ENCODE results near the gene TMED10.
A peak's percentile ranks its signal among the peaks of the same experiment; 100 is the strongest.
"Not testable (repeated sequence)": the region's sequence is repeated elsewhere in the genome, so short reads cannot be mapped to it uniquely, and the experiment has no call there.

Gene TMED10

DNA sequence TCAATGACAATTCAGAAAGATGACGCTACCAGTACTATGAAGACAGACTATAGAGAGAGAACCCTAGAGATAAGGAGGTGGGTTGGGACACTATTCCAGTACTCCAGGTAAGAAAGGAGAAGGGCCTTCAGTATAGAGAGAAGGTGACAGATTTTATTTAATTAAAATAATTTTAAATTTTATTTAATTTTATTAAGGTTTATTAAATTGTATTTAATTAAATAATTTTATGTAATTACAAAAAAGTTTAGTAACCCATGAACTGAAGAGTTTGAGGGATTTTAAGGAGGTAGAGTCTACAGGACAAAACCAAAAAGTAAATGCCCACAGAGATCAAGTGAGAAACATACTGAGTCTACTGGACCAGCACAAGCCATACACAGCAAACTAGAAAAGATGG, 20.3 kb downstream of the TMED10 start:
- no peak for DNase-seq

GRCh38 chr14:75155169-75155568, 21.2 kb downstream of the TMED10 start:
- DNase-seq: no peak

DNA sequence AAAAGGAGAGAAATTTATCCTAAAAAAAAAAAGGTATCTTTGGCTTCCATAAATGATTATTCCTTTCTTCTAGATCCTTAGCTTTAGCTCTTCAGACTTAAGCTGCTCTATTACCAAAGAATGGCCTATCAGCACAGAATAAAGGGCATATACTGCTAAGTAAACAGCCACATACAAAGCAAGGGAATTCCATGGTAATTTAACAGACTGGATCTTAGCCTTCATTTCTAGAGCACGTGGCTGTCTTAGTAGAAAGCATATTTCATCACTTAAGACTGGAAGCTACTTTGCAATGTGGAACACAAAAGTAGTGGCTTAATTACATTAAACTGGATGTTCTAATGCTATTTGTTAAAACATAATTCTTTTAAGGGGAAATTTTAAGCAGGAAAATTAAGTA, 23.1 kb downstream of the TMED10 start:
- DNase-seq: no peak

GRCh38 chr14:75151851-75152250, 24.6 kb downstream of the TMED10 start:
- no peak for DNase-seq

DNA sequence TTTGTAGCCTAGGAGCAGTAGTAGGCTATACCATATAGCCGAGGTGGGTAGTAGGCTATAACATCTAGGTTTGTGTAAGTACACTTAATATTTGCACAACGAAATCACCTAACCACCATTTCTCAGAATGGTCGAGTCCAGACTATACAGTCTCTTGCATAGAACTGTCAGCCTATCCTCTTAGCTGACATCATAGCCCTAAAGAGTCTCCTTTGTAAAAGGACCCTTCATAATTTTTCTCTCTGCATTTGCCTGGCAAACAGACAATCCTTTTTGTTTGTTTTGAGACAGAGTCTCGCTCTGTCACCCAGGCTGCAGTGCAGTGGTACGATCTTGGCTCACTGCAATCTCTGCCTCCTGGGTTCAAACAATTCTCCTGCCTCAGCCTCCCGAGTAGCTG, 25.8 kb downstream of the TMED10 start:
- not testable (repeated sequence) for DNase-seq

DNA sequence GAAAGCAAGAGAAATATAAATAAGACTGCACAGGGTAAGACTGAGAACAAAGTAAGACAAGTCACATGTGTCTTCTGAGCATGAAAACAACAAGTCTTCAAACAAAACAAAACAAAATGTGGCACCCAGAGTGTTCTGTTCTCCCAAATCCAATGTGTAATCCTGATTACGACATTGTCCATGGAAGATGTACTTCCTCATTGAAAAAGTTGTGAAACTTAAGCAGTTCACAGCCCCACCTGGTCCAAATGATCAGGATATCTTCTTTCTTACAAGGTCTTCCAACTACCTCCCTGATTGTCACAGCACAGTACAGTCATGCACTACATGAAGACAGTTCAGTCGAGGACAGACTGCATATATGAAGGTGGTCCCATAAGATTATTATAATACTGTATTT, 26.3 kb downstream of the TMED10 start:
- no peak for DNase-seq

GRCh38 chr14:75147423-75148071, 28.9 kb downstream of the TMED10 start:
- DNase-seq: no peak

GRCh38 chr14:75144944-75145343, 31.5 kb downstream of the TMED10 start:
- no peak for DNase-seq

DNA sequence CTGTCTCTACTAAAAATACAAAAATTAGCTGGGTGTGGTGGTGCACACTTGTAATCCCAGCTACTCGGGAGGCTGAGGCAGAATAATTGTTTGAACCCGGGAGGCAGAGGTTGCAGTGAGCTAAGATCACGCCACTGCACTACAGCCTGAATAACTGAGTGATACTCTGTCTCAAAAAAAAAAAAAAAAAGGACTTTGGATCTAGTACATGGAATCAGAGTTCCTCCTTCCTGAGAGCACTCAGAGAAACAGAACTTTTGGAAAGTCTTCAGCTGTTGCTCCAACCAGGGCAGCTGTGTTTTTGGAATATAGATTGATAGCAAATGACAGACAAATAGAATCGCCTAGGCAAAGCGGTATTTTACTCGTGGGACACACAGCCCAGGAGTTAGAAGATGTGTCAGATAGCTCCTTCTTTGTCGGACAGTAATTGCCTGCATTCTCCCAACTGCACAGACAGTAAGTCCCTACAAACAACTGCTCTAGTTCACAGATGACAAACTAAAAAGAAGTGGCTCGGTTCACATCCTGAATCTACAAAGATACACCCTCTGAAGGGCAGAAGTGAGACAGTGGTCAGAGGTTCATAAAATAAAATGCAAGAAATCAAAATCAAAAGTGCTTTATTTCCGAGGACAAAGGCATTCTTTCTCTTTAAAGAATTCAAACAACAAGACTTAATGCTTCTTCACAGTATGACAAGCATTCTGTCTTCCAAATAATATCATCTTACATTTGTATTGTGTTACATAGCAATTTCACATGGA, 32.5 kb downstream of the TMED10 start:
- no peak for DNase-seq

DNA sequence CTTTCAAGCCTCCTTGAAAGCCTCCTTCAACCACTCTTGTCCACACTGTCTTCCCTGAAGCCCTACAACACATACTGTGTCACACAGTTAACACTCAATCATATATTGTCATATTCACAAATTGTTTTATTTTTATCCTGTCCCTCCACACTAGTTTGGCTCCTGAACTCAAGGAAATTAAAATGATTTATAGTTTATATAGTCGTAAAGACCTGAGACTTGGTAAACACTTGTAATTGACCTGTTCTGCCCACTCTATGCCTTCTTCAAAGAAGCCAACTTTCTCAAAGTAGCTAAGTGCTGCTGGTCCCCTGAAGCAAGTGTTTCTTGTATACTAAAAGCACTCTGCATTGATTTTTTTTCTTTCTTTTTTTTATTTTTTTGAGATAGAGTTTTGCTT, 33.9 kb downstream of the TMED10 start:
- no peak for DNase-seq

GRCh38 chr14:75141967-75142366, 34.4 kb downstream of the TMED10 start:
- no peak for DNase-seq

DNA sequence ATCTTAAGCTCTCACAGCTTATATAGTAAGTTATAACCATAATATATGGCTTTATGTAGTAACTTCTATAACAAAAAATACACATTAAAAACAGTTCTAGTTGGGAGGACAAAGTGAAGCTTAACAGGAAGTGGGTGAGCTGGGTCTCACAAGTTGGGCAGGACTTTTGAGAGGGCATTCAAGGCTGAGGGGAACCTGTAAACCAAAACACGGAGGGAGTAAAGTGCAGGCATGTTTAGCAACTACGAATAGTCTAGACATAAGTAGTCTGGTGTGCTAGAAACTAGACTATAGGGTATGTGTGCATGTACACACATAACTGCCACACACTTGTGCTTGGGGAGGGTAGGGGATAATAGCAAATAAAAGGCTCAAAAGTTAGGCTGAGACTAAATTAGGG, 35.4 kb downstream of the TMED10 start:
- DNase-seq: no peak

DNA sequence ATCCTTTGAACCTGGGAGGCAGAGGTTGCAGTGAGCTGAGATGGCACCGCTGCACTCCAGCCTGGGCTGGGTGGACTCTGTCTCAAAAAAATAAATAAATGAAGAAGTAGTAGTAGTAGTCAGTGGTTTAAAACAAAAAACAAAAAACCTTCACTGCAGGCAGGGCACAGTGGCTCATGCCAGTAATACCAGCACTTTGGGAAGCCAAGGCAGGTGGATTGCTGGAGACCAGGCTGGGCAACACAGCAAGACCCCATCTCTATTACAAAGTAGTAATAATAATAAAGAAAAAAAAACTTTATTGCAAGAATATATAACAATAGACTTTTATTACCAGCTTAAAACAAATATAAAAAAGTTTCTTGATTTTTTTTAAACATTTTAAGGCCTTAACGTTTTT, 35.8 kb downstream of the TMED10 start:
- no peak for DNase-seq

DNA sequence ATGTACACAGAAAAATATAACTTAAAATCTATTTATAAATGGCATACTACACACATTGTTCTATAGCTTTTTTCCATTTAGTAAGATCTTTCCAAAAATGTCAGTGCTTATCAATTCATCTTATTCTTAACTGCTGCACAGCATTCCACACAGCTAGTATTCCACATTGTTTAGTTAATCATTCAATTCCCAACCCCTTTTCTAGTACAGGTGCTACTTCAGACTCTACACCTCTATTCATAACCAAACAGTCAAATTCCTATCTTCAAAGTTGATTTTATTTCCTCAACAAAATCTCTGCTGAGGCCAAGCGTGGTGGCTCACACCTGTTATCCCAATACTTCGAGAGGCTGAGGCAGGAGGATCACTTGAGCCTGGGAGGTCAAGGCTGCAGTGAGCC, 37.2 kb downstream of the TMED10 start:
- DNase-seq: no peak

- DNase-seq: no peak
Observed at GRCh38 chr14:75138492-75138891, 37.9 kb downstream of the TMED10 start.

- no peak for DNase-seq
Observed at GRCh38 chr14:75134644-75135043, 41.8 kb downstream of the TMED10 start.

DNA sequence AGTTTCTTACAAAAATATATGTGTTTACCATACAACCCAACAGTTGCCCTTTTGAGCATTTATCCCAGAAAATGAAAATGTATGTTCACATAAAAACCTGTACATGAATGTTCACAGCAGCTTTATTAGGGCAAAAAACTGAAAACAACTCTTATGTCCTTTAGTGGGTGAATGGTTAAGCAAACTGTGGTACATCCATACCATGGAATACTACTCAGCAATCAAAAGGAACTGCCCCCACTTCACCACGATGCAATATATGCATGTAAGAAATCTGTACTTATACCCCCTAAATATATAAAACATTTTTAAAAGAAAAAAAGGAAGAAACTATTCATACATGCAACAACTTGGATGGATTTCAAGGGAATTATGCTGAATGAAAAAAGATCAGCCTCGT, 42.8 kb downstream of the TMED10 start:
- no peak for DNase-seq

GRCh38 chr14:75132382-75133086, 43.9 kb downstream of the TMED10 start:
- DNase-seq: peak; percentile 60

DNA sequence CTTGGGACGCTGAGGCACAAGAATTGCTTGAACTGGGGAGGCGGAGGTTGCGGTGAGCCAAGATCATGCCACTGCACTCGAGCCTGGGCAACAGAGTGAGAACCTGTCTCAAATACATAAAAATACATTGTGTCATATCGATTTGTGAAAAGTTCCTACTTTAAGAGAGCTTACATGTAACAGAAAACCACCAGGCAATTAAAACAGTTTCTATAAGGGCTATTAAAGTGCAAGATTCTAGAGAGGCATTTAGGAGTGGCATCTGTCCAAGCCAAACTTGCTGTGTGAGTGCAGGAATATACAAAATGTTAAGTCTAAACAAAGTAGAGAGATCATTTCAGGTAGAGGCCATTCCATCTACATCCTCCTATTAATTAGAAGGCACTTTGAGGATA, 47.8 kb downstream of the TMED10 start:
- no peak for DNase-seq

- DNase-seq: no peak
Observed at GRCh38 chr14:75127903-75128595, 48.4 kb downstream of the TMED10 start.

- not testable (repeated sequence) for DNase-seq
Observed at GRCh38 chr14:75127474-75127820, 49.0 kb downstream of the TMED10 start.

DNA sequence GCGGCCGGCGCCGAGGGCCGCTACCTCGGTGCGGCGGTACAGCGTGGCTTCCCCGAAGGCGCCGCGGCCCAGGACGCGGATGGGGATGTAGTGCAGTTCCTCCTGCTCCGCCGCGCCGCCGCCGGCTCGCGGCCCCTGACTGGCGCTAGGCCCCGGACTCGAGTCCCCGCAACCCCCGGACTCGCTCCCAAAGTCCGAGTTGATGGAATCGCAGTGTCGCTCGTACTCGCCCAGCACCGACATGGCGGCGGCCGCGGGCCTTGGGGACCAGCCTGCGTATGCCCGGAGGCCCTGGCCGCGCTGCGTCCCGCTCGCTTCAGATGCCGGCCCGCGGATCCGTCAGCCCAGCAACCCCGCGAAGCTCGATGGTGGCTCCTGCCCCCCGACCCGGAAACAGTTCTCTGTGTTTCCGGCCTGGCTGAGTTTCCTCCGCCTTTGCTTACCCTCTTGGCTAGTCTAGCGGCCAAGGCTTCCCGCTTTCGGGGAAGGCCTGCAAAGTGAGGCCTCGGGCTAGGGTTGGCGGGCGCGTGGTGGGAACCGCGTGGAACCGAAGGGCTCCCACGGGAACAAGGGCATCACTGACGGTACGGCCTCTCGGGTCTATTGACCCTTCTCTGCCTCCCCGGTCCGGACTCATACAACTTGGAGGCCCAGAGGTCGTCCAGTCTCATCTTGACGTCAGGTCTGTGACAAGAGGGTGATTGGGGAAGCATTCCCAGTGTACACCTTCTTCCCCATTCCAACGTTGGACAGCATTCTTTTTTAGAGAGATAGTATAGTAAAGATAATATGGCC, 49.5 kb downstream of the TMED10 start, which contains the start of gene NEK9:
NEK9 (minus strand) TSS at position 370 of the 795 bp plus-strand sequence; CDS start at position 243, 127 bp downstream.
- peak; percentile 84 for DNase-seq

GRCh38 chr14:75126121-75126544, 50.3 kb downstream of the TMED10 start:
- DNase-seq: no peak

Data from NCI-H1105 (cell line).